NCI-H1092 (cell line): ENCODE results near the gene RBM47.
"Not testable (repeated sequence)": the region's sequence is repeated elsewhere in the genome, so short reads cannot be mapped to it uniquely, and the experiment has no call there.

Experiments used
- DNase-seq: peaks from one replicate; lab custom pipeline; 2025; lab: John Stamatoyannopoulos, UW

RBM47 gene

GRCh38 chr4:40526741-40527140, 102.9 kb downstream of the RBM47 start:
- no peak for DNase-seq

GRCh38 chr4:40525752-40526598, 103.7 kb downstream of the RBM47 start:
- DNase-seq = no peak

- DNase-seq = no peak
Observed at GRCh38 chr4:40524366-40525041, 105.2 kb downstream of the RBM47 start.

GRCh38 chr4:40523581-40523980, 106.1 kb downstream of the RBM47 start:
- no peak for DNase-seq

GRCh38 chr4:40521957-40522356, 107.7 kb downstream of the RBM47 start:
- no peak for DNase-seq

- no peak for DNase-seq
Observed at GRCh38 chr4:40520533-40520932, 109.1 kb downstream of the RBM47 start.

GRCh38 chr4:40517081-40517480, 112.6 kb downstream of the RBM47 start:
- not testable (repeated sequence) for DNase-seq

- no peak for DNase-seq
Observed at GRCh38 chr4:40516651-40517050, 113.0 kb downstream of the RBM47 start.

GRCh38 chr4:40515398-40516293, 114.0 kb downstream of the RBM47 start:
- no peak for DNase-seq

- no peak for DNase-seq
Observed at GRCh38 chr4:40515037-40515397, 114.6 kb downstream of the RBM47 start.

GRCh38 chr4:40514497-40514951, 115.1 kb downstream of the RBM47 start:
- DNase-seq = no peak

- DNase-seq = no peak
Observed at GRCh38 chr4:40511036-40511614, 118.5 kb downstream of the RBM47 start.

- no peak for DNase-seq
Observed at GRCh38 chr4:40507977-40508376, 121.7 kb downstream of the RBM47 start.

GRCh38 chr4:40506492-40506891, 123.2 kb downstream of the RBM47 start:
- DNase-seq = no peak

- DNase-seq = no peak
Observed at GRCh38 chr4:40506066-40506465, 123.6 kb downstream of the RBM47 start.

GRCh38 chr4:40502934-40503333, 126.7 kb downstream of the RBM47 start:
- no peak for DNase-seq

GRCh38 chr4:40502220-40502619, 127.4 kb downstream of the RBM47 start:
- no peak for DNase-seq

- no peak for DNase-seq
Observed at GRCh38 chr4:40500781-40501180, 128.9 kb downstream of the RBM47 start.

GRCh38 chr4:40493160-40493559, 136.5 kb downstream of the RBM47 start:
- no peak for DNase-seq

- no peak for DNase-seq
Observed at GRCh38 chr4:40492691-40493090, 137.0 kb downstream of the RBM47 start.

GRCh38 chr4:40490481-40490880, 139.2 kb downstream of the RBM47 start:
- no peak for DNase-seq

GRCh38 chr4:40489961-40490360, 139.7 kb downstream of the RBM47 start:
- DNase-seq = no peak
